Osteoblast (primary cell): ENCODE results near the gene GFOD2. TPM values are rescaled to one million over a fixed set of nuclear protein-coding genes. Genes with fewer than 3 reads are reported as not detected.

ENCODE experiments used
- DNase-seq: peaks from one replicate; pipeline ENCODE4 v3.0.0; 2011; ENCODE audit warnings: low spot score, mixed read lengths; ENCODE audit not compliant: insufficient read length; ENCODE audit errors: missing footprints
- H2AFZ ChIP-seq: 2 replicates; pipeline ENCODE4 v1.6.0; 2011; ENCODE audit warnings: mild to moderate bottlenecking, low read length
- H3K27ac ChIP-seq: 2 replicates; pipeline ENCODE4 v1.5.1; 2011; ENCODE audit warnings: mild to moderate bottlenecking, low read depth, low read length, moderate library complexity
- H3K27me3 ChIP-seq: 2 replicates; pipeline ENCODE4 v1.6.0; 2012; ENCODE audit warnings: mild to moderate bottlenecking, control low read depth, inconsistent platforms, low read length, moderate library complexity; ENCODE audit not compliant: insufficient read depth
- H3K36me3 ChIP-seq: 2 replicates; pipeline ENCODE4 v1.5.1; 2011; ENCODE audit warnings: mild to moderate bottlenecking, low read length, control low read depth, moderate library complexity; ENCODE audit not compliant: insufficient read depth
- H3K4me1 ChIP-seq: 2 replicates; pipeline ENCODE4 v1.5.1; 2011; ENCODE audit warnings: mild to moderate bottlenecking, low read length, control low read depth, moderate library complexity; ENCODE audit not compliant: insufficient read depth
- H3K4me2 ChIP-seq: 2 replicates; pipeline ENCODE4 v1.6.0; 2011; ENCODE audit warnings: mild to moderate bottlenecking, low read length; ENCODE audit not compliant: insufficient read depth
- H3K4me3 ChIP-seq: fragments of 200-600 bp; sonication (generic); 3 replicates; pipeline ENCODE4 v1.5.1; 2012; ENCODE audit warnings: mild to moderate bottlenecking, low read length, inconsistent platforms; ENCODE audit not compliant: insufficient read depth
- H3K79me2 ChIP-seq: 2 replicates; pipeline ENCODE4 v1.6.0; 2012; ENCODE audit warnings: mild to moderate bottlenecking, low read length, control low read depth, inconsistent platforms; ENCODE audit not compliant: insufficient read depth
- H3K9me3 ChIP-seq: 2 replicates; pipeline ENCODE4 v1.5.1; 2011; ENCODE audit warnings: low read depth, low read length, control low read depth
- H4K20me1 ChIP-seq: 2 replicates; pipeline ENCODE4 v1.6.0; 2012; ENCODE audit warnings: mild to moderate bottlenecking, low read length, control low read depth; ENCODE audit not compliant: insufficient read depth
- total RNA-seq: library from RNA; depleted of rRNA; stranded (reverse); fragments of >200 nt; gene quantifications from 2 replicates; pipeline ENCODE4 v1.2.3, GENCODE V29; 2012
- TF ChIP-seq, protein P1 (sequence below): IDR thresholded peaks from 2 replicates; pipeline ENCODE4 v1.5.1; 2011; ENCODE audit warnings: mild to moderate bottlenecking, low read depth, low read length, moderate library complexity; ENCODE audit errors: extremely low read depth

The GFOD2 gene
- total RNA-seq, 1 donor = 15.9 TPM

DNA sequence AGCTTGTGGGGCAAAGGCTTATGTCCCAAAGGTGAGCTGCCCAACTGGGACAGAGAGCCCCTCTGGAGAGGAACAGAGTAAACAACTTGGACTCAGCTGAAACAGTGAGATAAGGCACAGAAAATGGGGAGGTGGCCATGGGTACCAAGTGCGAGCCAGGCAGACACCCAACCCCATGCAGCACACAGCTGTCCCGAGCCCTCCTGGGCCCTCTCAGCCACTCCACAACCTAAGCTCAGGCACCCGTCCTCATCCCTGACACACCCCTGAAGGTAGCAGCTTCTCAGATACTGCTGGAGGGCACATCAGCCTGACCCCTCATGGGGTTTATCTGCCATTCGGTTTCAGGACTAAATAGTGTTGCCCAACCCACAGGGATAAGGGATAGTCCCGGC is 4.8 kb upstream of the GFOD2 start:
- H3K27ac ChIP-seq = peak overlapping the region; percentile 23

DNA sequence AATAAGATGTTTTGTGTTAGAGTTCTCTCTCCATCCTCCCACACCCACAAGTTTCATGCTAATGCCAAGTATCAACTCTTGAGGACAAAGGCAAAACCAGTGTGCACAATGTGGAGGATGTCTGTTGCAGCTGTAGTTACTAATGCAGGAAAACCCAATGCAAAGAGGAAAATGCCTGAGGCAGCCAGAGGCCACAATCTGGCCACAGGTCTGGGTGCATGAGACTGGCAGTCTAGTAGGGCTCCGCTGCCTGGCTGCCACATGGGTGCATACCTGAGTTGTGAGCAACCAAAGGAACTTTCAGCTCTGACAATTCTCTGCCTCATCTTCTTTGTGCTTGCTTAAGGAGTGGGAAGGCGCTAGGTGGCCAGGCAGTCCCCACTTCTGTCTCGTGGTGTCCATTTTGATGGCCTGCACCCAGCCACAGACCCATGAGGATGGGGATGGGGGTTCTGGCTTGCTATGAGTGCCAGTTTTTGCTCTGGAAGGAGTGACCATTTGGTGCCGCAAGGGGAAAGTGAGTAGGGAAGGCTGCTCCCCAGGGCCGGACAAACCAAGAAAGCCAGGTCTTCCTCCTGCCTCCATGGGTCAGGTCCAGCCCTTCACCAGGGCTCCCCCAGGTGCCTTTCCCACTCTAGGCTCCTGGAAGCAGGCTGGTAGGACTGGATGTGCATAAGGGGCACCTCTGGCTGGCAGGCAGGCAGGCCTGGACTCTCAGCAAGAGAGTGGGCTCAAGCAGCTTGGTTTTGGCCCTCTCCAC is 4.2 kb upstream of the GFOD2 start:
- Histone ChIP-seq H3K4me3 (no peak overlapping the region), H3K4me2 (no peak overlapping the region), H3K36me3 (peaks cover 18% of the 10 kb centered on the region), H3K9me3 (no peaks in the 10 kb centered on the region), H3K27me3 (no peaks in the 10 kb centered on the region), H3K27ac (peak overlapping the region; percentile 23), H4K20me1 (peaks cover 4% of the 10 kb centered on the region), H2AFZ (no peak overlapping the region), H3K79me2 (peaks cover 8% of the 10 kb centered on the region), H3K4me1 (peaks cover 24% of the 10 kb centered on the region)
- DNase-seq = peak; percentile 85
- TF ChIP-seq, protein P1, sequence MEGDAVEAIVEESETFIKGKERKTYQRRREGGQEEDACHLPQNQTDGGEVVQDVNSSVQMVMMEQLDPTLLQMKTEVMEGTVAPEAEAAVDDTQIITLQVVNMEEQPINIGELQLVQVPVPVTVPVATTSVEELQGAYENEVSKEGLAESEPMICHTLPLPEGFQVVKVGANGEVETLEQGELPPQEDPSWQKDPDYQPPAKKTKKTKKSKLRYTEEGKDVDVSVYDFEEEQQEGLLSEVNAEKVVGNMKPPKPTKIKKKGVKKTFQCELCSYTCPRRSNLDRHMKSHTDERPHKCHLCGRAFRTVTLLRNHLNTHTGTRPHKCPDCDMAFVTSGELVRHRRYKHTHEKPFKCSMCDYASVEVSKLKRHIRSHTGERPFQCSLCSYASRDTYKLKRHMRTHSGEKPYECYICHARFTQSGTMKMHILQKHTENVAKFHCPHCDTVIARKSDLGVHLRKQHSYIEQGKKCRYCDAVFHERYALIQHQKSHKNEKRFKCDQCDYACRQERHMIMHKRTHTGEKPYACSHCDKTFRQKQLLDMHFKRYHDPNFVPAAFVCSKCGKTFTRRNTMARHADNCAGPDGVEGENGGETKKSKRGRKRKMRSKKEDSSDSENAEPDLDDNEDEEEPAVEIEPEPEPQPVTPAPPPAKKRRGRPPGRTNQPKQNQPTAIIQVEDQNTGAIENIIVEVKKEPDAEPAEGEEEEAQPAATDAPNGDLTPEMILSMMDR = no peak

More for the DNA sequence above, 4.8 kb upstream of the GFOD2 start:
- no peaks in the 10 kb centered on the region for H3K27me3 ChIP-seq
- H4K20me1 ChIP-seq = peaks cover 4% of the 10 kb centered on the region
- H3K9me3 ChIP-seq = no peaks in the 10 kb centered on the region
- TF ChIP-seq, protein P1 = no peak
- peaks cover 2% of the 10 kb centered on the region for H3K79me2 ChIP-seq
- H3K36me3 ChIP-seq = peaks cover 24% of the 10 kb centered on the region
- H3K4me1 ChIP-seq = peaks cover 21% of the 10 kb centered on the region
- H3K4me2 ChIP-seq = no peak overlapping the region
- H3K4me3 ChIP-seq = no peak overlapping the region
- peak; percentile 52 for DNase-seq
- no peak overlapping the region for H2AFZ ChIP-seq

DNA sequence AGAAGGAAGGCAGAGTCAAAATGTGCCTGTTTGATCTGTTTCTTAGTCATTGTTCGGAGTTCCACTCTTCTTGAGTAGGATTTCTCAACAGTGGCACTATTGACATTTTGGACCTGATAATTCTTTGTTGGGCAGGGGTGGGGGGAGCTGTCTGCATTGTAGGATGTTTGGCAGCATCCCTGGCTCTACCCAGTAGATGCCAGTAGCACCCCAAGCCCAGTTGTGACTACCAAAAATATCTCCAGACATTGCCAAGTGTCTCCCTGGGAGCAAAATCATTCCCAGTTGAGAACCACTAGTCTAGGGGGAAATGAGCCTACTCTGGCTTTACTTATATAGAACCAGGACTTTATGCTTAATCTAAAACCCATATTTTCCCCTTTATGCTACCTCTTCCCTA is 1.1 kb upstream of the GFOD2 start:
- H2AFZ ChIP-seq = peak overlapping the region; percentile 89
- peak; percentile 84 for DNase-seq
- peak overlapping the region; percentile 95 for H3K4me3 ChIP-seq
- H3K4me2 ChIP-seq = peak overlapping the region; percentile 100
- H4K20me1 ChIP-seq = peaks cover 10% of the 10 kb centered on the region
- TF ChIP-seq, protein P1 = no peak
- H3K9me3 ChIP-seq = no peaks in the 10 kb centered on the region
- peaks cover 39% of the 10 kb centered on the region for H3K79me2 ChIP-seq
- peaks cover 32% of the 10 kb centered on the region for H3K4me1 ChIP-seq
- peaks cover 10% of the 10 kb centered on the region for H3K36me3 ChIP-seq
- no peaks in the 10 kb centered on the region for H3K27me3 ChIP-seq
- H3K27ac ChIP-seq = peak overlapping the region; percentile 94

DNA sequence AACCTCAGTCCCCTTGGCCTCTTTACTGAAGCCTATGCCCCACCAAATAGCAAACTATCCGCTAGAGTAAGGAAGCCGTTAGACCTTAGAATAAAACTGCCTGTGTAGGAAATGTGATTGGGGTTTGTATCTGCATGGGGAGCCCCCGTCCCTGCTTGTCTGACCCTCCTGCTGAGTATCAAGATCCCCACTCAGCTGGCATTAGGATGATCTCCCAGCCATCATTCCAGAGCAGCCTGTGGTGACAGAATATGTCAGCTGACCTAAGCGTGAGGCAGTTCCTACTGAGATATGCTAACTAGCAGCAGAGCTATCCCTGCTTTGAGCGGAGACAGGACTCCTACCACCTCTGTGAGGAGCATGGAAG is 645 bp upstream of the GFOD2 start:
- Histone ChIP-seq H3K9me3 (no peaks in the 10 kb centered on the region), H3K4me3 (peak overlapping the region; percentile 95), H4K20me1 (peaks cover 11% of the 10 kb centered on the region), H2AFZ (peak overlapping the region; percentile 89), H3K36me3 (peaks cover 8% of the 10 kb centered on the region), H3K79me2 (peaks cover 43% of the 10 kb centered on the region), H3K4me1 (peaks cover 32% of the 10 kb centered on the region), H3K4me2 (peak overlapping the region; percentile 100), H3K27ac (peak overlapping the region; percentile 94), H3K27me3 (no peaks in the 10 kb centered on the region)
- peak; percentile 87 for DNase-seq
- TF ChIP-seq, protein P1 = no peak
